Omental fat pad (tissue), 4 donors: ENCODE results near the gene ZNF700. TPM values are rescaled to one million over a fixed set of nuclear protein-coding genes. Genes with fewer than 3 reads are reported as not detected.
"Not testable (repeated sequence)": the region's sequence is repeated elsewhere in the genome, so short reads cannot be mapped to it uniquely, and the experiment has no call there.

Experiments
- ATAC-seq: fragments of 150-250 bp; one replicate; pipeline ENCODE4 v1.9.1; 2016; ENCODE audit warnings: mild to moderate bottlenecking, moderate library complexity; ENCODE audit not compliant: low FRiP score
- DNase-seq: peaks from one replicate; pipeline ENCODE4 v3.0.0-alpha.2; 2019; ENCODE audit warnings: low spot score
- CTCF ChIP-seq, 3 donors: fragments of 450-650 bp; IDR thresholded peaks; one replicate each; pipeline ENCODE4 v1.5.1; 2016 to 2017; ENCODE audit warnings: antibody characterized with exemption in 3 of 3, mild to moderate bottlenecking in 3 of 3, moderate library complexity in 2 of 3
- total RNA-seq, 4 donors: library from RNA; depleted of rRNA; stranded (reverse); fragments of >200 nt; gene quantifications; one replicate each; pipeline ENCODE4 v1.1.0, GENCODE V29; 2016

The ZNF700 gene
- total RNA-seq, 4 donors from 2014 or later: 8.3 to 26.5 (median 10.4) TPM

DNA sequence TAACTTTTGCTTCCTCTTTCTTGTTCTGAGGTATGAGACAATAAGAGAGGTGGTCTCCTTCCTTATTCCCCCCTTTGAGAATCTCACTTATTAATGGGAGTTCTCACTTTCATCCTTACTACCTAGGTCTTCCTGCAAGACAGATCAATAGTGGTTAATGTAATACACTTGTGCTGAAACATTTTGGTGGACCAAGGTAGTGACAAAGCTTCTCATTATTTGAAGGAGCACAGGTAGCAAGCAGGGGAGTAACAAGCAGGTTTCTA is 17.9 kb downstream of the ZNF700 start:
- ATAC-seq (no peak), DNase-seq (no peak)
- no peak for TF ChIP-seq CTCF (IDR thresholded peaks at IDR 0.05)

- ATAC-seq (no peak), DNase-seq (no peak)
- no peak for TF ChIP-seq CTCF (IDR thresholded peaks at IDR 0.05)
Measured at GRCh38 chr19:11944656-11945055, 19.7 kb downstream of the ZNF700 start.

GRCh38 chr19:11948646-11949045 is 23.7 kb downstream of the ZNF700 start:
- no peak for ATAC-seq
- TF ChIP-seq CTCF (IDR thresholded peaks at IDR 0.05): no peak
- no peak for DNase-seq

GRCh38 chr19:11949201-11949600 is 24.3 kb downstream of the ZNF700 start:
- TF ChIP-seq CTCF (IDR thresholded peaks at IDR 0.05): no peak
- DNase-seq (no peak), ATAC-seq (no peak)

GRCh38 chr19:11949614-11950080 is 24.7 kb downstream of the ZNF700 start:
- not testable (repeated sequence) for DNase-seq, ATAC-seq

- TF ChIP-seq CTCF (IDR thresholded peaks at IDR 0.05): no peak
- ATAC-seq (no peak), DNase-seq (no peak)
Measured at GRCh38 chr19:11950312-11950711, 25.4 kb downstream of the ZNF700 start.

GRCh38 chr19:11963566-11964355 is 38.9 kb downstream of the ZNF700 start:
- peak; percentile 64 for DNase-seq
- peak; percentile 62 for ATAC-seq
- TF ChIP-seq CTCF (IDR thresholded peaks at IDR 0.05): peak in 1 of 3 donors; percentile 83
